Uterus (tissue), 4 donors: ENCODE data around the gene DLD. TPM values are rescaled to one million over a fixed set of nuclear protein-coding genes. Genes with fewer than 3 reads are reported as not detected.

Experiments used
- DNase-seq, 2 donors: peaks; one replicate each; pipeline ENCODE4 v3.0.0-alpha.2; 2019 to 2020
- H3K27ac ChIP-seq, 2 donors: fragments of 200-600 bp; sonication (generic); 1 replicate in 1 of 2; 2 replicates in 1 of 2; pipeline ENCODE4 v1.5.1; 2016 to 2018
- H3K27me3 ChIP-seq, 2 donors: fragments of 200-600 bp; sonication (generic); one replicate each; pipeline ENCODE4 v1.5.1; 2018 to 2019; ENCODE audit warnings: control low read depth in 1 of 2
- H3K36me3 ChIP-seq, 2 donors: fragments of 200-600 bp; sonication (generic); one replicate each; pipeline ENCODE4 v1.5.1; 2019; ENCODE audit warnings: control low read depth in 1 of 2
- H3K4me1 ChIP-seq, 2 donors: fragments of 200-600 bp; sonication (generic); one replicate each; pipeline ENCODE4 v1.5.1; 2018 to 2019; ENCODE audit warnings: control low read depth in 1 of 2
- H3K4me3 ChIP-seq, 2 donors: fragments of 200-600 bp; sonication (generic); 1 replicate in 1 of 2; 2 replicates in 1 of 2; pipeline ENCODE4 v1.5.1; 2018 to 2019; ENCODE audit warnings: mild to moderate bottlenecking in 1 of 2
- H3K9me3 ChIP-seq, 2 donors: fragments of 200-600 bp; sonication (generic); one replicate each; pipeline ENCODE4 v1.5.1; 2019; ENCODE audit warnings: control low read depth in 1 of 2
- POLR2A ChIP-seq, 2 donors: fragments of 450-650 bp; IDR thresholded peaks; one replicate each; pipeline ENCODE4 v1.6.1; 2016; ENCODE audit warnings: antibody characterized with exemption in 2 of 2, mild to moderate bottlenecking in 1 of 2, moderate library complexity in 1 of 2
- intact Hi-C: fragments of 100-400 bp; cut with DNase I; formaldehyde crosslinking; loops from one replicate; pipeline ENCODE4 v1.15.1; 2023; ENCODE audit warnings: low total_unique reads
- total RNA-seq, 4 donors: library from RNA; depleted of rRNA in 3 of 4; stranded (reverse); fragments of >200 nt in 3 of 4; gene quantifications; one replicate each; pipeline versions ENCODE4 v1.1.0 to v1.2.4, GENCODE V29; 2014 to 2023
- TF ChIP-seq, protein P1 (sequence below), 4 experiments: fragments of 200-600 bp in 2 of 4; fragments of 450-650 bp in 2 of 4; sonication (generic) in 2 of 4; IDR thresholded peaks; one replicate each; pipeline ENCODE4 v1.5.1; 2016 to 2019; ENCODE audit warnings: antibody characterized with exemption in 4 of 4, mild to moderate bottlenecking in 2 of 4, moderate library complexity in 1 of 4
- donor health status: DM: yes; HTN: yes; CAD: no.

DLD gene
- total RNA-seq, 4 donors from 2014 or later = 50.2 to 127 (median 64.3) TPM

GRCh38 chr7:107936312-107936711, 45.3 kb downstream of the DLD start:
- TF ChIP-seq, protein P1, sequence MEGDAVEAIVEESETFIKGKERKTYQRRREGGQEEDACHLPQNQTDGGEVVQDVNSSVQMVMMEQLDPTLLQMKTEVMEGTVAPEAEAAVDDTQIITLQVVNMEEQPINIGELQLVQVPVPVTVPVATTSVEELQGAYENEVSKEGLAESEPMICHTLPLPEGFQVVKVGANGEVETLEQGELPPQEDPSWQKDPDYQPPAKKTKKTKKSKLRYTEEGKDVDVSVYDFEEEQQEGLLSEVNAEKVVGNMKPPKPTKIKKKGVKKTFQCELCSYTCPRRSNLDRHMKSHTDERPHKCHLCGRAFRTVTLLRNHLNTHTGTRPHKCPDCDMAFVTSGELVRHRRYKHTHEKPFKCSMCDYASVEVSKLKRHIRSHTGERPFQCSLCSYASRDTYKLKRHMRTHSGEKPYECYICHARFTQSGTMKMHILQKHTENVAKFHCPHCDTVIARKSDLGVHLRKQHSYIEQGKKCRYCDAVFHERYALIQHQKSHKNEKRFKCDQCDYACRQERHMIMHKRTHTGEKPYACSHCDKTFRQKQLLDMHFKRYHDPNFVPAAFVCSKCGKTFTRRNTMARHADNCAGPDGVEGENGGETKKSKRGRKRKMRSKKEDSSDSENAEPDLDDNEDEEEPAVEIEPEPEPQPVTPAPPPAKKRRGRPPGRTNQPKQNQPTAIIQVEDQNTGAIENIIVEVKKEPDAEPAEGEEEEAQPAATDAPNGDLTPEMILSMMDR (IDR thresholded peaks at IDR 0.05) = no peak
- Histone ChIP-seq H3K27me3 (no peaks in the 10 kb centered on the region), H3K36me3 (no peaks in the 10 kb centered on the region), H3K4me1 (peaks cover 10 to 27% of the 10 kb centered on the region in 2 donors), H3K9me3 (no peaks in the 10 kb centered on the region), H3K4me3 (no peak overlapping the region), H3K27ac (no peak overlapping the region)
- intact Hi-C loops = no loop called here
- DNase-seq = no peak

DNA sequence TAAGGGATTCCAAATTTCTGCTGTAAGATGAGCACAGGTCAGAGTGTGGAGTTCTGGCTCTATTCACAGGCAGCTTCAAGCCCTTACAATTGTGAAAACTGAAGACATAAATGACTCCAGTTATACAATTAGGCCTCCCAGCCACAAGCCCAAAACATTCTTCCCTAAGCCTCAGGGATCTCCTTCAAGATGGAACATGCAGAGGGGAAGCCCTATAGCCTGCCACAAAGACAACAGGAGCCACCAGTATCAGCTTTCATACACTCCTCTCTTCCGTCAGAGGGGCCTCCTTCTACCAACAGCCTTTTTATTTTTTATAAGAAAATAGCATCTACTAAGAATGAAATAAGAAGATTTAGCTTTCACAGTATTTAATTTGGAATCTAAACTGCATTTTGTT, 46.5 kb downstream of the DLD start:
- Histone ChIP-seq H3K4me1 (peaks cover 6 to 24% of the 10 kb centered on the region in 2 donors), H3K27ac (peak overlapping the region; percentile 90 to 91), H3K9me3 (no peaks in the 10 kb centered on the region), H3K27me3 (no peaks in the 10 kb centered on the region), H3K36me3 (no peaks in the 10 kb centered on the region), H3K4me3 (no peak overlapping the region)
- intact Hi-C loops = no loop called here
- DNase-seq = no peak
- no peak for TF ChIP-seq POLR2A (IDR thresholded peaks at IDR 0.05)
- TF ChIP-seq, protein P1 (IDR thresholded peaks at IDR 0.05) = no peak

DNA sequence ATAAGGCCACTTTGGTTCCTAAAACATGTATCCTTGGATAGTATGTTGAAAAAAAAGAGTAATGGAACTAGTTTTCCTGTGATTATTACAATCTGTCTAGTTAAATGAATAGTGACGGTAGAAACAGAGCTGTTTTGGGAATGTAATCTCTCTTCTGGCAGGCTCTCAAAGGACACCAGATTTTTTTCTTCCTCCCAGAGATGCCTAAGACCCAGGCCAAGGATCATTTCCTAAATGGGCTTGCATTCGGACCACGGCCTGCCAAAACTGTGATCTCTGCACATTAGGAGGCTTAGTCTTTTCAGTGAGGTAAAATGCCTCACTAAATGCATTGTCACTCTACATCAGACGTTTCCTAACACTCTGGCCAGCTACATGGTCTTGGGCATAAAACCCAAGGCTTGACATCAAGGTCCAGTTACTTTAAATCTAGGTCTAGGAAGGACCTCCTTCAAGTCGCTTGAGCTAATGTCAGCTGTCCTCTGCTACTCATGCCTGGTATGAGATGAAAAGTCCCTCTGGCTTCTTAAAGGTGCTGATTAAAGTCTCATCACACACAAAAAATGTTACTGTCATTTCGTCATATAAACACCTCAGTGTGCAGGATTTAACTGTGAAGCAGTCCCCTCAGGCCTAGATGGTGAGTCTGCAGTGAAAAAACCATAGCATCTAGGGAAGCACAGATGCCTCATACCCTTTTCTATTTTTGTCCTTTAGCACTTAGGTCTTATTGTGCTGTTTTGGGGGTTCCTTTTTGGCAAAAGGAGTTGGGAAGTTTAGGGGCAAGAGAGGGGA, 47.7 kb downstream of the DLD start:
- Histone ChIP-seq H3K9me3 (no peaks in the 10 kb centered on the region), H3K27ac (peak overlapping the region; percentile 90 to 91), H3K36me3 (no peaks in the 10 kb centered on the region), H3K4me1 (peaks cover 6 to 13% of the 10 kb centered on the region in 2 donors), H3K4me3 (no peak overlapping the region), H3K27me3 (no peaks in the 10 kb centered on the region)
- TF ChIP-seq, protein P1 (IDR thresholded peaks at IDR 0.05) = no peak
- no peak for TF ChIP-seq POLR2A (IDR thresholded peaks at IDR 0.05)
- intact Hi-C loops = no loop called here
- peak; percentile 65 to 66 for DNase-seq

DNA sequence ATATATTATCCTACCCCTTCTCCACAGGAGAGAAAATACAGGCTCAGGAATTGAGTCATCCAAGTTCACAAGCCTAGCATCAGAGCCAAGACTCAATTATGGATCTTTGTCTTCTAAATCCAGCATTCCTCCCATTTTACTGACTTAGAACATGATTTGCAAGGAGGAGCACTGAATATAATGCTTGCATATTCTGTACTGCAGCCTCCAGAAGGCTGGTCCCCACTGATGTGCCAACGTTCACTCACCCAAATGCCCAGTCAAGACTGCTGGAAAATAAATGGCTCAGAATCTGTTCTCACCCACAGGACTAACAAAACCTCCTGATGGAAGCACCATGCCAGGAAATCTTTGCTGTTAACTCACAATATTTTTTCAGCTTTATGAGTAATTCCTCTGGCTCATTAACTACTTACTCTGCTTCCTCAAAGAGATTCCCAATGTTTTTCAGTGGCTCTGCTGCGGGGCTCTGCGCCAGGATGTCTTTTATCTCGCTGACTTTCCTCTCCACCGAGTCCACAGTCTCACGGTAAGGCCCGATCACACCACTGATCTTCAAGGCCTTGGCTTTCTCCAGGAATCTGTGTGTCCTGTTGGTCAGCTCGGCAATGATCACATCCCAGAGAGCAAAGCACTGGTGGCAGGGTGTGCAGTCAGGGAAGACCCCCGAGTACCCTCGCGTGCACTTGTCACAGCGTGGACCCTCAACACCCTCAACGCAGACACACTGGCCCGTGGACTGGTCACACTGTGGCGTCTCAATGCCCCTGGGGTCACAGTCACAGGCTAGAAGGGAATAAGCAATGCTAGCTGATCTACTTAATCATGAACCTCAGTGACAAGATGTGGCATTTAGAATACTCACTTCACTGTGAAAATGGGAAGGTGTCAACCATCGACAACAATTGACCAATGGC, 48.8 kb downstream of the DLD start:
- TF ChIP-seq, protein P1 (IDR thresholded peaks at IDR 0.05) = no peak
- TF ChIP-seq POLR2A (IDR thresholded peaks at IDR 0.05) = no peak
- Histone ChIP-seq H3K4me3 (no peak overlapping the region), H3K36me3 (no peaks in the 10 kb centered on the region), H3K9me3 (no peaks in the 10 kb centered on the region), H3K27me3 (no peaks in the 10 kb centered on the region), H3K4me1 (peaks cover 6 to 10% of the 10 kb centered on the region in 2 donors), H3K27ac (peak overlapping the region; percentile 90 to 91)
- peak; percentile 79 to 88 for DNase-seq
- intact Hi-C loops = no loop called here

GRCh38 chr7:107940951-107941350, 50.0 kb downstream of the DLD start:
- no peak for DNase-seq
- H3K4me1 ChIP-seq = peaks cover 6 to 10% of the 10 kb centered on the region in 2 donors
- intact Hi-C loops = no loop called here
- no peaks in the 10 kb centered on the region for H3K36me3 ChIP-seq
- no peaks in the 10 kb centered on the region for H3K27me3 ChIP-seq
- no peak overlapping the region for H3K4me3 ChIP-seq
- no peaks in the 10 kb centered on the region for H3K9me3 ChIP-seq
- H3K27ac ChIP-seq = peak overlapping the region; percentile 90 to 91
- TF ChIP-seq POLR2A (IDR thresholded peaks at IDR 0.05) = no peak
- TF ChIP-seq, protein P1 (IDR thresholded peaks at IDR 0.05) = no peak
